Measurements from ENCODE around the gene OPTC. TPM values are rescaled to one million over a fixed set of nuclear protein-coding genes. Genes with fewer than 3 reads are reported as not detected.
A peak's percentile ranks its signal among the peaks of the same experiment; 100 is the strongest.

Gene OPTC
- total and polyA plus RNA-seq, 5 experiments from 2014 or later = not detected

- peaks cover 0 to 2% (median 0%) of the 10 kb centered on the region in 5 donors for H3K27me3 Mint-ChIP-seq
- ATAC-seq (no peak), DNase-seq (no peak)
- H3K27ac Mint-ChIP-seq = no peak overlapping the region
- H3K4me1 Mint-ChIP-seq = peaks cover 0 to 12% (median 6%) of the 10 kb centered on the region in 4 donors
- H3K4me3 Mint-ChIP-seq = no peak overlapping the region
- POLR2A ChIA-PET = interaction anchor here (0.6 kb wide), 1 partner anchor 236 kb away, joined by 4 read pairs; no protein-coding TSS in a partner anchor
- no peaks in the 10 kb centered on the region for H3K9me3 Mint-ChIP-seq
- H3K36me3 Mint-ChIP-seq = no peaks in the 10 kb centered on the region
These were observed 9.9 kb downstream of the OPTC start for GRCh38 chr1:203503836-203504235.

GRCh38 chr1:203504400-203505250, 10.7 kb downstream of the OPTC start:
- DNase-seq (peak; percentile 43 to 88 (median 67)), ATAC-seq (peak; percentile 48 to 80)
- no peaks in the 10 kb centered on the region for H3K9me3 Mint-ChIP-seq
- H3K27ac Mint-ChIP-seq = peak overlapping the region in 1 of 10 donors; percentile 68
- no peaks in the 10 kb centered on the region for H3K36me3 Mint-ChIP-seq
- H3K27me3 Mint-ChIP-seq = peaks cover 0 to 2% (median 0%) of the 10 kb centered on the region in 5 donors
- H3K4me1 Mint-ChIP-seq = peaks cover 0 to 12% (median 8%) of the 10 kb centered on the region in 4 donors
- POLR2A ChIA-PET = interaction anchor here (0.6 to 1.0 kb wide), 2 partner anchors 121 to 237 kb away, joined by 3 to 4 read pairs; no protein-coding TSS in a partner anchor
- H3K4me3 Mint-ChIP-seq = no peak overlapping the region

- Mint-ChIP-seq H3K27me3 (peaks cover 0 to 2% (median 0%) of the 10 kb centered on the region in 5 donors), H3K4me3 (no peak overlapping the region), H3K9me3 (no peaks in the 10 kb centered on the region), H3K36me3 (no peaks in the 10 kb centered on the region), H3K27ac (peak overlapping the region in 1 of 10 donors; percentile 57), H3K4me1 (peaks cover 0 to 10% (median 7%) of the 10 kb centered on the region in 4 donors)
- no peak for DNase-seq
- POLR2A ChIA-PET = interaction anchor here (1.0 kb wide), 1 partner anchor 120 kb away, joined by 3 read pairs; no protein-coding TSS in a partner anchor
- no peak for ATAC-seq
These were observed 11.7 kb downstream of the OPTC start for GRCh38 chr1:203505526-203506204.

GRCh38 chr1:203506858-203507626, 13.1 kb downstream of the OPTC start:
- Mint-ChIP-seq H3K27me3 (peaks cover 0 to 2% (median 0%) of the 10 kb centered on the region in 5 donors), H3K27ac (peak overlapping the region in 5 of 10 donors; percentile 26 to 83 (median 37)), H3K4me1 (peaks cover 0 to 8% (median 6%) of the 10 kb centered on the region in 4 donors), H3K4me3 (no peak overlapping the region), H3K36me3 (no peaks in the 10 kb centered on the region), H3K9me3 (no peaks in the 10 kb centered on the region)
- no peak for ATAC-seq
- POLR2A ChIA-PET = no interaction called here
- no peak for DNase-seq

GRCh38 chr1:203507759-203508158, 13.8 kb downstream of the OPTC start:
- POLR2A ChIA-PET = interaction anchor here (0.6 to 0.7 kb wide), 2 partner anchors 113 to 118 kb away, joined by 3 read pairs; no protein-coding TSS in a partner anchor
- H3K36me3 Mint-ChIP-seq = no peaks in the 10 kb centered on the region
- peak overlapping the region in 1 of 10 donors; percentile 17 for H3K27ac Mint-ChIP-seq
- H3K4me3 Mint-ChIP-seq = no peak overlapping the region
- no peaks in the 10 kb centered on the region for H3K9me3 Mint-ChIP-seq
- no peak for ATAC-seq
- H3K27me3 Mint-ChIP-seq = peaks cover 0 to 2% (median 0%) of the 10 kb centered on the region in 5 donors
- H3K4me1 Mint-ChIP-seq = peaks cover 5 to 13% (median 10%) of the 10 kb centered on the region in 4 donors
- DNase-seq = no peak

- H3K9me3 Mint-ChIP-seq = no peaks in the 10 kb centered on the region
- DNase-seq (no peak), ATAC-seq (no peak)
- H3K27me3 Mint-ChIP-seq = peaks cover 0 to 1% (median 0%) of the 10 kb centered on the region in 5 donors
- peaks cover 13 to 21% (median 17%) of the 10 kb centered on the region in 4 donors for H3K4me1 Mint-ChIP-seq
- H3K36me3 Mint-ChIP-seq = no peaks in the 10 kb centered on the region
- POLR2A ChIA-PET = interaction anchor here (0.6 to 0.7 kb wide), 2 partner anchors 112 to 117 kb away, joined by 3 read pairs; no protein-coding TSS in a partner anchor
- peak overlapping the region in 3 of 10 donors; percentile 19 to 78 (median 67) for H3K27ac Mint-ChIP-seq
- H3K4me3 Mint-ChIP-seq = no peak overlapping the region
These were observed 14.6 kb downstream of the OPTC start for GRCh38 chr1:203508463-203509073.

GRCh38 chr1:203509135-203509534, 15.2 kb downstream of the OPTC start:
- no peaks in the 10 kb centered on the region for H3K9me3 Mint-ChIP-seq
- peak overlapping the region in 3 of 10 donors; percentile 19 to 60 (median 53) for H3K27ac Mint-ChIP-seq
- ATAC-seq (no peak), DNase-seq (no peak)
- peaks cover 18 to 26% (median 21%) of the 10 kb centered on the region in 4 donors for H3K4me1 Mint-ChIP-seq
- no peak overlapping the region for H3K4me3 Mint-ChIP-seq
- POLR2A ChIA-PET = no interaction called here
- no peaks in the 10 kb centered on the region for H3K27me3 Mint-ChIP-seq
- no peaks in the 10 kb centered on the region for H3K36me3 Mint-ChIP-seq

- Mint-ChIP-seq H3K36me3 (no peaks in the 10 kb centered on the region), H3K4me3 (no peak overlapping the region), H3K27ac (peak overlapping the region in 2 of 10 donors; percentile 52 to 83), H3K9me3 (no peaks in the 10 kb centered on the region), H3K4me1 (peaks cover 17 to 33% (median 27%) of the 10 kb centered on the region in 4 donors), H3K27me3 (peaks cover 0 to 5% (median 0%) of the 10 kb centered on the region in 5 donors)
- ATAC-seq (no peak), DNase-seq (no peak)
- POLR2A ChIA-PET = interaction anchor here (0.7 kb wide), 1 partner anchor 127 kb away, joined by 14 read pairs; no protein-coding TSS in a partner anchor
These were observed 17.6 kb downstream of the OPTC start for GRCh38 chr1:203511513-203511912.

GRCh38 chr1:203511930-203512329, 18.0 kb downstream of the OPTC start:
- no peak for ATAC-seq
- Mint-ChIP-seq H3K4me1 (peaks cover 17 to 33% (median 27%) of the 10 kb centered on the region in 4 donors), H3K36me3 (no peaks in the 10 kb centered on the region), H3K9me3 (no peaks in the 10 kb centered on the region), H3K27me3 (peaks cover 0 to 5% (median 0%) of the 10 kb centered on the region in 5 donors), H3K4me3 (no peak overlapping the region), H3K27ac (peak overlapping the region in 4 of 10 donors; percentile 35 to 88 (median 68))
- POLR2A ChIA-PET = no interaction called here
- no peak for DNase-seq

GRCh38 chr1:203512517-203512847, 18.5 kb downstream of the OPTC start:
- Mint-ChIP-seq H3K27ac (peak overlapping the region in 7 of 10 donors; percentile 16 to 92 (median 83)), H3K4me3 (peak overlapping the region in 3 of 10 donors; percentile 27 to 49 (median 39)), H3K36me3 (no peaks in the 10 kb centered on the region), H3K4me1 (peaks cover 17 to 33% (median 27%) of the 10 kb centered on the region in 4 donors), H3K9me3 (no peaks in the 10 kb centered on the region), H3K27me3 (peaks cover 0 to 5% (median 0%) of the 10 kb centered on the region in 5 donors)
- ATAC-seq (no peak), DNase-seq (no peak)
- POLR2A ChIA-PET = no interaction called here

- peaks cover 0 to 5% (median 0%) of the 10 kb centered on the region in 5 donors for H3K27me3 Mint-ChIP-seq
- H3K9me3 Mint-ChIP-seq = no peaks in the 10 kb centered on the region
- peak overlapping the region; percentile 31 to 92 (median 83) for H3K27ac Mint-ChIP-seq
- peak in 3 of 10 donors; percentile 11 to 25 (median 22) for DNase-seq
- H3K4me3 Mint-ChIP-seq = peak overlapping the region in 9 of 10 donors; percentile 22 to 60 (median 48)
- peak; percentile 76 to 78 for ATAC-seq
- H3K36me3 Mint-ChIP-seq = no peaks in the 10 kb centered on the region
- POLR2A ChIA-PET = interaction anchor here (0.5 kb wide), 1 partner anchor 1172 kb away, joined by 3 read pairs; no protein-coding TSS in a partner anchor
- peaks cover 17 to 33% (median 27%) of the 10 kb centered on the region in 4 donors for H3K4me1 Mint-ChIP-seq
These were observed 19.1 kb downstream of the OPTC start for GRCh38 chr1:203512848-203513584.
